Neural progenitor cell (in vitro differentiated cells): ENCODE measurements around the gene ANKRD2.

ENCODE experiments used
- EZH2phosphoT487 ChIP-seq: fragments of 200-600 bp; sonication (generic); IDR thresholded peaks from 2 replicates; pipeline ENCODE4 v1.6.1; 2017; ENCODE audit warnings: antibody characterized with exemption
- TF ChIP-seq, protein P1 (sequence below): fragments of 200-600 bp; sonication (generic); IDR thresholded peaks from 2 replicates; pipeline ENCODE4 v1.5.1; 2017; ENCODE audit warnings: antibody characterized with exemption, mild to moderate bottlenecking

DNA sequence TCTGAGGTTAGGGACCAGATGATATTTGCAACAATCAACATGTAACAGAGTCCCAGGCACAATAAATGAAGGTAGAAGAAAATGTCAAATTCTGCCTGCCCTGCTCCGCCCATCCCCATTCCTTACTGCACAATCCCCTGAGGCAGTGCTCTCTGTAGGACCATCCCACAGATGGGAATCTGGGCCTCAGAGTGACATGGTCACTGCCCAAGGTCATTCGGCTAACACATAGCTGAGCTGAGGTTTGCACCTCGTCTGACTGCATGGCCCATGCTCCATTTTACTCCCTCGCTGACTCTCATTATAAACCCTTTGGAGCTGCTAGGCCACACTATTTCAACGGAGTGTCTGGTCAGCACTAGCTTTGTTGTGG, 12.8 kb downstream of the ANKRD2 start:
- TF ChIP-seq EZH2phosphoT487: no peak
- TF ChIP-seq, protein P1, sequence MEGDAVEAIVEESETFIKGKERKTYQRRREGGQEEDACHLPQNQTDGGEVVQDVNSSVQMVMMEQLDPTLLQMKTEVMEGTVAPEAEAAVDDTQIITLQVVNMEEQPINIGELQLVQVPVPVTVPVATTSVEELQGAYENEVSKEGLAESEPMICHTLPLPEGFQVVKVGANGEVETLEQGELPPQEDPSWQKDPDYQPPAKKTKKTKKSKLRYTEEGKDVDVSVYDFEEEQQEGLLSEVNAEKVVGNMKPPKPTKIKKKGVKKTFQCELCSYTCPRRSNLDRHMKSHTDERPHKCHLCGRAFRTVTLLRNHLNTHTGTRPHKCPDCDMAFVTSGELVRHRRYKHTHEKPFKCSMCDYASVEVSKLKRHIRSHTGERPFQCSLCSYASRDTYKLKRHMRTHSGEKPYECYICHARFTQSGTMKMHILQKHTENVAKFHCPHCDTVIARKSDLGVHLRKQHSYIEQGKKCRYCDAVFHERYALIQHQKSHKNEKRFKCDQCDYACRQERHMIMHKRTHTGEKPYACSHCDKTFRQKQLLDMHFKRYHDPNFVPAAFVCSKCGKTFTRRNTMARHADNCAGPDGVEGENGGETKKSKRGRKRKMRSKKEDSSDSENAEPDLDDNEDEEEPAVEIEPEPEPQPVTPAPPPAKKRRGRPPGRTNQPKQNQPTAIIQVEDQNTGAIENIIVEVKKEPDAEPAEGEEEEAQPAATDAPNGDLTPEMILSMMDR: no peak
